ENCODE results near the gene TPM2.

- TF ChIP-seq, protein P1, sequence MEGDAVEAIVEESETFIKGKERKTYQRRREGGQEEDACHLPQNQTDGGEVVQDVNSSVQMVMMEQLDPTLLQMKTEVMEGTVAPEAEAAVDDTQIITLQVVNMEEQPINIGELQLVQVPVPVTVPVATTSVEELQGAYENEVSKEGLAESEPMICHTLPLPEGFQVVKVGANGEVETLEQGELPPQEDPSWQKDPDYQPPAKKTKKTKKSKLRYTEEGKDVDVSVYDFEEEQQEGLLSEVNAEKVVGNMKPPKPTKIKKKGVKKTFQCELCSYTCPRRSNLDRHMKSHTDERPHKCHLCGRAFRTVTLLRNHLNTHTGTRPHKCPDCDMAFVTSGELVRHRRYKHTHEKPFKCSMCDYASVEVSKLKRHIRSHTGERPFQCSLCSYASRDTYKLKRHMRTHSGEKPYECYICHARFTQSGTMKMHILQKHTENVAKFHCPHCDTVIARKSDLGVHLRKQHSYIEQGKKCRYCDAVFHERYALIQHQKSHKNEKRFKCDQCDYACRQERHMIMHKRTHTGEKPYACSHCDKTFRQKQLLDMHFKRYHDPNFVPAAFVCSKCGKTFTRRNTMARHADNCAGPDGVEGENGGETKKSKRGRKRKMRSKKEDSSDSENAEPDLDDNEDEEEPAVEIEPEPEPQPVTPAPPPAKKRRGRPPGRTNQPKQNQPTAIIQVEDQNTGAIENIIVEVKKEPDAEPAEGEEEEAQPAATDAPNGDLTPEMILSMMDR (IDR thresholded peaks at IDR 0.05 in 2 of 3, conservative IDR thresholded peaks at IDR 0.05 in 1 of 3; ENCODE audit: insufficient read depth in 2 of 3, low read depth in 1 of 3, low read length in 3 of 3), result no peak
- no peak for TF ChIP-seq ADNP (tag; IDR thresholded peaks at IDR 0.05)
- TF ChIP-seq, protein P2, sequence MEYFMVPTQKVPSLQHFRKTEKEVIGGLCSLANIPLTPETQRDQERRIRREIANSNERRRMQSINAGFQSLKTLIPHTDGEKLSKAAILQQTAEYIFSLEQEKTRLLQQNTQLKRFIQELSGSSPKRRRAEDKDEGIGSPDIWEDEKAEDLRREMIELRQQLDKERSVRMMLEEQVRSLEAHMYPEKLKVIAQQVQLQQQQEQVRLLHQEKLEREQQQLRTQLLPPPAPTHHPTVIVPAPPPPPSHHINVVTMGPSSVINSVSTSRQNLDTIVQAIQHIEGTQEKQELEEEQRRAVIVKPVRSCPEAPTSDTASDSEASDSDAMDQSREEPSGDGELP (CRISPR knock-in tag; IDR thresholded peaks at IDR 0.05; ENCODE audit: borderline replicate concordance), result no peak
- no peak for TF ChIP-seq POLR2A (conservative IDR thresholded peaks at IDR 0.05)
- no peak for TF ChIP-seq MYC (IDR thresholded peaks at IDR 0.05; ENCODE audit: low read depth, low read length)
- no peak for TF ChIP-seq MYC (CRISPR knock-in tag; IDR thresholded peaks at IDR 0.05; ENCODE audit: borderline replicate concordance, low read depth)
- no peak for TF ChIP-seq ZNF764 (CRISPR knock-in tag; IDR thresholded peaks at IDR 0.05; ENCODE audit: low read depth)
- TF ChIP-seq ZKSCAN8 (CRISPR knock-in tag; IDR thresholded peaks at IDR 0.05), result no peak
- no peak for TF ChIP-seq ZSCAN32 (CRISPR knock-in tag; IDR thresholded peaks at IDR 0.05)
These were observed 23.9 kb upstream of the TPM2 start for GRCh38 chr9:35713578-35713977.
